HepG2 (cell line): ENCODE data around the gene IGSF11. TPM values are rescaled to one million over a fixed set of nuclear protein-coding genes. Genes with fewer than 3 reads are reported as not detected.

Experiments used
- ATAC-seq: fragments of 200-7000 bp; cut with Tn5 transposase; 3 replicates; pipeline ENCODE4 v1.9.1; 2020; ENCODE audit warnings: mild to moderate bottlenecking, moderate library complexity
- BruUV-seq: library from RNA; stranded (reverse); fragments of 400-500 nt; replicated peaks from 2 replicates; lab custom pipeline; 2021; lab: Mats Ljungman, UMichigan
- CTCF ChIA-PET: fragments of 300-600 bp; formaldehyde crosslinking; extraction: SDS; loops from one replicate; lab custom pipeline; 2021; ENCODE audit warnings: low total read pairs, inconsistent platforms, low intra/inter-chr PET ratio; lab: Yijun Ruan, JAX
- POLR2A ChIA-PET: fragments of 350-600 bp; sonication (Branson Sonifier 250); formaldehyde crosslinking; loops from one replicate; lab custom pipeline; 2020; ENCODE audit warnings: antibody characterized with exemption, inconsistent platforms; lab: Yijun Ruan, JAX
- DNase-seq: peaks from one replicate; pipeline ENCODE4 v3.0.0-alpha.2; 2015; ENCODE audit warnings: low spot score
- FAIRE-seq: peaks from 3 replicates; lab custom pipeline; 2011; peaks lifted over from hg19 to GRCh38; lab: Jason Lieb, UNC
- H2AFZ ChIP-seq: one replicate; pipeline ENCODE4 v1.6.1; 2011; ENCODE audit warnings: low read length, inconsistent platforms
- H3K27ac ChIP-seq: fragments of 300-600 bp; 3 replicates; pipeline ENCODE4 v1.8.0; 2011; ENCODE audit warnings: mixed run types, mild to moderate bottlenecking, mixed read lengths, low read length, inconsistent platforms; ENCODE audit not compliant: insufficient read depth; ENCODE audit errors: extremely low read length
- H3K27me3 ChIP-seq, 2 experiments: fragments of 200-600 bp in 1 of 2; 2 replicates in 1 of 2; 3 replicates in 1 of 2; pipeline versions ENCODE4 v1.6.0 to v1.8.0; 2011; ENCODE audit warnings: low read length in 2 of 2, mild to moderate bottlenecking in 2 of 2, moderate library complexity in 2 of 2, inconsistent platforms in 1 of 2; ENCODE audit not compliant: insufficient read depth in 2 of 2, control insufficient read depth in 1 of 2
- H3K36me3 ChIP-seq, 2 experiments: fragments of 200-600 bp in 1 of 2; replicated peaks in 1 of 2; 2 replicates in 1 of 2; 3 replicates in 1 of 2; pipeline versions ENCODE4 v1.5.1 to v1.8.0; 2011; ENCODE audit warnings: low read length in 2 of 2, inconsistent platforms in 1 of 2; ENCODE audit not compliant: insufficient read depth in 2 of 2, control insufficient read depth in 1 of 2
- H3K4me1 ChIP-seq: 2 replicates; pipeline ENCODE4 v1.5.1; 2012; ENCODE audit warnings: low read length, inconsistent platforms; ENCODE audit not compliant: insufficient read depth
- H3K4me2 ChIP-seq: 2 replicates; pipeline ENCODE4 v1.6.0; 2011; ENCODE audit warnings: low read depth, low read length, inconsistent platforms
- H3K4me3 ChIP-seq, 3 experiments: fragments of 200-600 bp in 1 of 3; sonication (generic), shearing (Covaris generic) in 1 of 3; replicated peaks in 1 of 3; 2 replicates each; pipeline ENCODE4 v1.5.1; 2011 to 2016; ENCODE audit warnings: low read length in 3 of 3, inconsistent platforms in 2 of 3, low read depth in 2 of 3, mild to moderate bottlenecking in 2 of 3, control low read depth in 1 of 3, mixed read lengths in 1 of 3; ENCODE audit not compliant: insufficient read depth in 1 of 3
- H3K79me2 ChIP-seq: one replicate; pipeline ENCODE4 v1.6.1; 2011; ENCODE audit warnings: low read length, inconsistent platforms; ENCODE audit not compliant: insufficient read depth
- H3K9ac ChIP-seq: 2 replicates; pipeline ENCODE4 v1.6.0; 2011; ENCODE audit warnings: mild to moderate bottlenecking, low read depth, low read length, inconsistent platforms; ENCODE audit not compliant: insufficient read depth
- H3K9me3 ChIP-seq: 2 replicates; pipeline ENCODE4 v1.5.1; 2012; ENCODE audit warnings: mild to moderate bottlenecking, low read length
- H4K20me1 ChIP-seq: 2 replicates; pipeline ENCODE4 v1.6.0; 2011; ENCODE audit warnings: inconsistent platforms, mild to moderate bottlenecking, low read length, moderate library complexity; ENCODE audit not compliant: insufficient read depth
- ARID4A ChIP-seq: sonication (generic); formaldehyde crosslinking; IDR thresholded peaks from 2 replicates; pipeline ENCODE4 v1.5.0; 2020; ENCODE audit warnings: mild to moderate bottlenecking, missing genetic modification reagents, borderline replicate concordance
- BRCA1 ChIP-seq: sonication (generic); formaldehyde crosslinking; IDR thresholded peaks from 2 replicates; pipeline ENCODE4 v1.4.0; 2020; ENCODE audit warnings: missing genetic modification reagents
- ELF4 ChIP-seq: sonication (generic); formaldehyde crosslinking; IDR thresholded peaks from 2 replicates; pipeline ENCODE4 v1.5.0; 2020; ENCODE audit warnings: missing genetic modification reagents, mild to moderate bottlenecking, moderate library complexity, borderline replicate concordance
- JARID2 ChIP-seq: sonication (generic); formaldehyde crosslinking; IDR thresholded peaks from 2 replicates; pipeline ENCODE4 v1.8.1; 2023; ENCODE audit warnings: missing genetic modification reagents, inconsistent platforms; ENCODE audit not compliant: insufficient replicate concordance
- KLF6 ChIP-seq: IDR thresholded peaks from 2 replicates; pipeline ENCODE4 v1.8.0; 2016; ENCODE audit warnings: missing biosample characterization, missing genetic modification reagents
- MXI1 ChIP-seq: IDR thresholded peaks from 3 replicates; pipeline ENCODE4 v1.6.1; 2012; ENCODE audit warnings: low read depth, low read length, inconsistent platforms, borderline replicate concordance
- POGZ ChIP-seq: sonication (generic); formaldehyde crosslinking; IDR thresholded peaks from 2 replicates; pipeline ENCODE4 v1.4.0; 2020; ENCODE audit warnings: mild to moderate bottlenecking, missing genetic modification reagents
- RBFOX2 ChIP-seq: fragments of 200-400 bp; formaldehyde crosslinking; IDR thresholded peaks from 2 replicates; pipeline ENCODE4 v1.6.1; 2017; ENCODE audit warnings: low read depth, mild to moderate bottlenecking, low read length
- SATB2 ChIP-seq: sonication (generic); formaldehyde crosslinking; IDR thresholded peaks from 2 replicates; pipeline ENCODE4 v1.5.0; 2020; ENCODE audit warnings: missing genetic modification reagents
- SMAD3 ChIP-seq: sonication (generic); formaldehyde crosslinking; IDR thresholded peaks from 2 replicates; pipeline ENCODE4 v1.4.0; 2020; ENCODE audit warnings: missing genetic modification reagents
- SP140L ChIP-seq: sonication (generic); formaldehyde crosslinking; IDR thresholded peaks from 2 replicates; pipeline ENCODE4 v1.4.0; 2020; ENCODE audit warnings: missing genetic modification reagents, borderline replicate concordance
- STAT6 ChIP-seq: sonication (generic); formaldehyde crosslinking; IDR thresholded peaks from 2 replicates; pipeline ENCODE4 v1.4.0; 2020; ENCODE audit warnings: missing genetic modification reagents, mild to moderate bottlenecking, borderline replicate concordance
- ZNF44 ChIP-seq: sonication (generic); formaldehyde crosslinking; IDR thresholded peaks from 2 replicates; pipeline ENCODE4 v1.5.1; 2020; ENCODE audit warnings: mild to moderate bottlenecking, missing genetic modification reagents
- ZNF782 ChIP-seq: sonication (generic); formaldehyde crosslinking; IDR thresholded peaks from 2 replicates; pipeline ENCODE4 v1.4.0; 2020; ENCODE audit warnings: missing genetic modification reagents, mild to moderate bottlenecking, borderline replicate concordance
- WGBS: methylation state at CpG from one replicate; pipeline ENCODE4 v1.1.6; 2017; ENCODE audit warnings: low lambda C conversion rate; 5-methylcytosine and 5-hydroxymethylcytosine counted together
- in situ Hi-C: cut with HindIII; loops from 2 replicates; pipeline ENCODE4 v1.10.0; 2017; ENCODE audit warnings: low pct_unique_long_range_greater_than_20kb; ENCODE audit not compliant: extremely low pct_ligation_motif_present
- intact Hi-C: fragments of 100-400 bp; cut with micrococcal nuclease; formaldehyde crosslinking; loops from one replicate; pipeline ENCODE4 v1.10.0; 2022; ENCODE audit not compliant: unreplicated experiment
- polyA plus RNA-seq, 8 experiments: library from polyadenylated mRNA; depleted of rRNA in 3 of 8; stranded (reverse) in 7 of 8; unstranded in 1 of 8; fragments of >200 nt; fragmentation: Illumina TruSeq in 4 of 8; extraction: Trizol in 4 of 8; gene quantifications; 2 replicates each; pipeline versions ENCODE4 v1.2.1 to v1.2.3, GENCODE V29; 2011 to 2016; ENCODE audit warnings: low read depth in 4 of 8, missing spikeins in 1 of 8, mixed read lengths in 1 of 8; ENCODE audit not compliant: insufficient read depth in 1 of 8
- total RNA-seq, 5 experiments: library from RNA; depleted of rRNA; stranded (reverse); fragments of >200 nt; fragmentation: Illumina TruSeq; extraction: Trizol; gene quantifications; 2 replicates each; pipeline ENCODE4 v1.2.3, GENCODE V29; 2016; ENCODE audit warnings: low read depth in 1 of 5

Gene IGSF11
- total and polyA plus RNA-seq, 2 of the 13 experiments (the other 11 are each of a cell fraction or from before 2014, with no cell fraction given) = not detected

GRCh38 chr3:119013951-119014350, 20.7 kb downstream of the IGSF11 start:
- intact Hi-C loops = no loop called here
- CTCF ChIA-PET = no interaction called here
- H3K9ac ChIP-seq = no peak overlapping the region
- TF ChIP-seq ZNF782 (CRISPR knock-in tag) (no peak), BRCA1 (CRISPR knock-in tag) (no peak), SP140L (no peak), KLF6 (CRISPR knock-in tag) (no peak), JARID2 (no peak), ARID4A (CRISPR knock-in tag) (no peak), STAT6 (CRISPR knock-in tag) (no peak), SMAD3 (no peak), ZNF44 (CRISPR knock-in tag) (no peak), RBFOX2 (no peak), ELF4 (CRISPR knock-in tag) (no peak), MXI1 (no peak), POGZ (CRISPR knock-in tag) (no peak), SATB2 (CRISPR knock-in tag) (no peak)
- TF ChIP-seq, all 625 proteins: peak for 0
- no peaks in the 10 kb centered on the region for H3K4me1 ChIP-seq
- H2AFZ ChIP-seq = no peak overlapping the region
- POLR2A ChIA-PET = no interaction called here
- no peak for FAIRE-seq
- 0% methylated on average over 3 of the region's 3 CpGs for WGBS
- H3K36me3 ChIP-seq = no peaks in the 10 kb centered on the region
- no peaks in the 10 kb centered on the region for H3K79me2 ChIP-seq
- BruUV-seq = no TSS peak
- H3K4me3 ChIP-seq = no peak overlapping the region
- no peaks in the 10 kb centered on the region for H3K9me3 ChIP-seq
- no peak overlapping the region for H3K27ac ChIP-seq
- no peak for DNase-seq
- 0 out of 5 replicates have a peak, but pooled peaks cover 0 to 3% of the 10 kb centered on the region in 2 experiments for H3K27me3 ChIP-seq
- H4K20me1 ChIP-seq = no peaks in the 10 kb centered on the region
- in situ Hi-C loops = no loop called here
- no peak for ATAC-seq
- H3K4me2 ChIP-seq = no peak overlapping the region
